Body of pancreas (tissue), 4 donors: Measurements from ENCODE around the gene PTPRM.

Source experiments
- CTCF ChIP-seq, 7 experiments: fragments of 450-650 bp in 4 of 7; fragments of 200-600 bp in 3 of 7; sonication (generic) in 3 of 7; IDR thresholded peaks; one replicate each; pipeline ENCODE4 v1.5.1; 2016 to 2019; ENCODE audit warnings: antibody characterized with exemption in 7 of 7
- POLR2A ChIP-seq, 3 donors: fragments of 450-650 bp; IDR thresholded peaks; one replicate each; pipeline ENCODE4 v1.6.1; 2016; ENCODE audit warnings: antibody characterized with exemption in 3 of 3, mild to moderate bottlenecking in 2 of 3

- TF ChIP-seq CTCF (IDR thresholded peaks at IDR 0.05) (no peak), POLR2A (IDR thresholded peaks at IDR 0.05) (no peak)
These were observed 871.9 kb downstream of the PTPRM start for GRCh38 chr18:8439055-8439454.
